GM12875 (cell line): ENCODE measurements around the gene BHLHA15.

Experiments used
- H3K4me3 ChIP-seq: one replicate; pipeline ENCODE4 v1.5.1; 2011; ENCODE audit warnings: low read depth, low read length, control low read depth
- TF ChIP-seq, protein P1 (sequence below): IDR thresholded peaks from 2 replicates; pipeline ENCODE4 v1.5.1; 2011; ENCODE audit warnings: low read depth, mild to moderate bottlenecking, control low read depth, inconsistent platforms, low read length, moderate library complexity, borderline replicate concordance; ENCODE audit not compliant: insufficient read depth

The BHLHA15 gene

DNA sequence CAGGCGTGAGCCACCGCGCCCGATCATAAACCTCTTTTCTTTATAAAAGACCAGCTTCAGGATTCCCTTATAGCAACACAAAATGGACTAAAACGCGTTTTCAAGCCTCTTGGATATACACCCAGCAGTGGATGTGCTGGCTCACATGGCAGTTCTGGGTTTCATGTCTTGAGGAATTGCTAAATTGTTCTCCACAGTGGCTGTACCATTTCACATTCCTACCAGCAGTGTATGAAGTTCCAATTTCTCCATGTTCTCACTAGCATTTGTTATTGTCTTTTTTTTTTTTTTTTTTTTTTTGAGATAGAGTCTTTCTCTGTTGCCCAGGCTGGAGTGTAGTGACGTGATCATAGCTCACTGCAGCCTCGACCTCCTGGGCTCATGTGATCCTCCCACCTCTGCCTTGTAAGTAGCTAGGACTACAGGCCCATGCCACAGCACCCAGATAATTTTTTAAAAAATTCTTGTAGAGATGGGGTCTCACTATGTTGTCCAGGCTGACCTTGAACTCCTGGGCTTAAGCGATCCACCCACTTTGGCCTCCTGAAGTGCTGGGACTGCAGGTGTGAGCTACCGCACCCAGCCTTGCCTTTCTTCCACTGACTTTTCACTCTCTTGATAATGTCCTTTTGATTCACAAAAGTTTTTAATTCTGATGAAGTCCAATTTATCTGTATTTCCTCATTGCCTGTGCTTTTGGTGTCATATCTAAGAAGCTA lies 23.3 kb downstream of the BHLHA15 start:
- TF ChIP-seq, protein P1, sequence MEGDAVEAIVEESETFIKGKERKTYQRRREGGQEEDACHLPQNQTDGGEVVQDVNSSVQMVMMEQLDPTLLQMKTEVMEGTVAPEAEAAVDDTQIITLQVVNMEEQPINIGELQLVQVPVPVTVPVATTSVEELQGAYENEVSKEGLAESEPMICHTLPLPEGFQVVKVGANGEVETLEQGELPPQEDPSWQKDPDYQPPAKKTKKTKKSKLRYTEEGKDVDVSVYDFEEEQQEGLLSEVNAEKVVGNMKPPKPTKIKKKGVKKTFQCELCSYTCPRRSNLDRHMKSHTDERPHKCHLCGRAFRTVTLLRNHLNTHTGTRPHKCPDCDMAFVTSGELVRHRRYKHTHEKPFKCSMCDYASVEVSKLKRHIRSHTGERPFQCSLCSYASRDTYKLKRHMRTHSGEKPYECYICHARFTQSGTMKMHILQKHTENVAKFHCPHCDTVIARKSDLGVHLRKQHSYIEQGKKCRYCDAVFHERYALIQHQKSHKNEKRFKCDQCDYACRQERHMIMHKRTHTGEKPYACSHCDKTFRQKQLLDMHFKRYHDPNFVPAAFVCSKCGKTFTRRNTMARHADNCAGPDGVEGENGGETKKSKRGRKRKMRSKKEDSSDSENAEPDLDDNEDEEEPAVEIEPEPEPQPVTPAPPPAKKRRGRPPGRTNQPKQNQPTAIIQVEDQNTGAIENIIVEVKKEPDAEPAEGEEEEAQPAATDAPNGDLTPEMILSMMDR = no peak
- H3K4me3 ChIP-seq = no peak overlapping the region

DNA sequence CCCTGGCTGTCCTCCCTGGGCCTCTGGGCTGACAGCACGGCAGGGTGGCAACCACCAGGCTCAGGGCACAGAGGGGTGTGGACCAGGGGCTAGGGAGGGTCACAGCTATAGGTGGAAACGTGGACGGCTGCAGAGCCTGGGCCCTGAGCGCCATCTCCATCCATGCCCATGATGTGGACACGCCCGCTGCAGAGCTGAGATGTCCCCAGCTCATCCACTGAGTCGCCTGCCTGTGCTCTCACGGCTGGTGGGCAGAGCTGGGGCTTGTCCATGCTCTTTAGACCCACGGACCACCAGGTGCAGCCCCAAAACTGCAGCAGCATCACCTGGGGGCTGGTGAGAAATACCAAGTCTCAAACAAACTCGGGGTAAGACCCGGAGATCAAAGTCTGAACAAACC lies 24.7 kb downstream of the BHLHA15 start:
- no peak overlapping the region for H3K4me3 ChIP-seq
- TF ChIP-seq, protein P1 = no peak

DNA sequence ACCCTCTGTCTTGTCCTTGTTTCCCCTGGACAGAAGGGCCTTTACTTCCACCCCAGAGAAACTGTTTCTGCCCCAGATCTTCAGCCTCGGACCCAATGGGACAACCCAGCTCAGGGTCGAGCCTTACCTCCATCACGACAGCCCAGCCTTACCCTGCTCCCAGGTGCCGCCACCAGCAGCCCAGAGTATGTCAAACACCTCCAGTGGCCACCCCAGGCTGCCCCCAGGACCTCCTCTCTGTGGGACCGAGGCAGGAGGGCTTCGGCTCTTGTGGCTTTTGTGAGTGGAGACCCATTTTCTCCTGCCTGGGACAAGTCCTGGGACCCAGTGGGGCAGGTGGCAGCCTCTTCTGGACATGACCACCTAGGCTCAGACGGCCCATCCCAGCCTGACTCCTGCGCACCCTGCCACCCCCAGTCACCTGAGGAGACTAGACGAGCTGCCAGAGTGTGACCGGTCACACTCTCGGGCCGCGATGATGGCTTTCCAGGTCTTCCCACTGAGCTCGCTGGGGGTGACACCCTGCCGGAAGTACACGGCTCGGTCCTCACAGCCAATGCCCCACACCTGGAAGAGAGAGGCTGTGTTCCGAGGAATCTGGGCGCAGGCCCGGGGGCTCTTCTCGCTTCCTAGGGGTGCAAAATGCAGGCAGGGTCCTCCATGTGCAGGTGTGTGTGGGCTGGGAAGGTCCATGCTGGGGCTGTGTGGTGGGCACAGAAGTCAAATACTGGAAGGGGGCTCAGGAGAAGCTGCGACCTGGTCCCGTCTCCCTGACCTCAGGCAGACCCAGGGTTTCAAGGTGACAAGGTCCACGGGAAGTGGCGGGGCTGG lies 25.3 kb downstream of the BHLHA15 start:
- H3K4me3 ChIP-seq = no peak overlapping the region
- TF ChIP-seq, protein P1 = no peak

DNA sequence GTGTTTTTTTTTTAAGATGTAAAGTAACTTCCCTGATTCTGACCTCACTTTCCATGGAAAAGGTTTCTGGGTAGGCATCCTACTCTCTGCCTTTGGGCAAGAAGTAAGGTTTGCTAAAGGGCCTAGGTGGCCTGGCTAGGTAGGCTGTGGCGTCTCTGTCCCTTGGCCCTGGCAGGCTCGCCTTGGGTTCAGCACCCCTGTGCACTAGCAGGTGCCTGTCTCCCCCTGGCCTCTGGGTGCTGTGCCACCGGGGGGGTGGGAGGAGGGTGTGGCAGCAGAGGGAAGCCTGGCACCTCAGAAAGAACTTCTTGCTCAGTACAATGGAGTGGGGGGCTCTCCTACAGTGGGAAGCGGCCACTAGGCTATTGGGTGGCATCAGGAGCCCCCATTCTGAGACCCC lies 26.8 kb downstream of the BHLHA15 start:
- H3K4me3 ChIP-seq = no peak overlapping the region
- TF ChIP-seq, protein P1 = no peak

DNA sequence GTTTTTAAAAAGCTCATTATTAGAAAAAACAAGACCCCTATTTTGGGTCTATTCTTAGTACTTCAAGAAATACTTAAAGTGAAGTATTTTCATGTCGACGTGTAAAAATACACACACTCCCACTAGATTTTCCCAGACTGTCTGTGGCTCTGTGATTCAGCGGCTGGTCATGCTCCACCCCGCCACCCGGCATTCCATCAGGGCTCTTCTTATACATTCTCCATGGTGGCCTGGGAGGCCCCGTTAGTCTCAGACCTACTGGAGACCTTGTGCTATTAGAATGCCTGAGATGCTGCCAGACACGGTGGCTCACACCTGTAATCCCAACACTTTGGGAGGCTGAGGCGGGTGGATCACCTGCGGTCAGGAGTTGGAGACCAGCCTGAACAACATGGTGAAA lies 27.7 kb downstream of the BHLHA15 start:
- H3K4me3 ChIP-seq = no peak overlapping the region
- TF ChIP-seq, protein P1 = no peak

DNA sequence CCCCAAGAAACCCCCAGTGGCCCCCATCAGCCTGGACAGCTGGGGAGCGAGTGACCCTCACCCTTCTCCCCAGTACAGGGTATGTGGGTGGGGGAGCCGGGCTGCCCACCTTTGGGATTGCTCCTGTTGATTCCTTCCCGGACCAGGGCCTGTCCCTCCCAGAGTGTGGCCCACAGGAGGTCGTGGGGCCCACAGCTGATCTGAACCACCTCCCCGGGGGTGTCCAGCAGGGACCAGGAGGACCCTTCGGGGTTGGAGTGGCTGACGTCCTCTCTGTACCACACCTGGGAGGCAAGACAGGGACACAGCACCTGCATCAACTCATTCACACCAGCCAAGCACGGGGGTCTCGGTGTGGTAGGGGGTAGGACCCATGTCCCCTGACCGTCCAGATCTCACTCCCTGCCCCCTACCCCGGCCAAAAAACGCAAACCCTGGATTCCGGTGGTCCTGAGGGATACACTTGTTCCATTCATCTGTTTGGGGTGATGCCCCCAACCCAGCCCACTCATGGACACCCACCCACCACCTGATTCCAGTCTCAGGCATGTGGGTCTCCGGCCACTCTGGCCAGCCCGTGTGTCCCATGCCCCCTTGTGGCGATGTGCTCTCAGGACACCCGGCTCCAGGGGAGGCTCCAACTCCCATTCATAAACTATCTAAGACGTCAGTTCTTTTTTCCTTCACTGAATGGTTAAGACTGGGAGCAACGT lies 29.9 kb downstream of the BHLHA15 start:
- TF ChIP-seq, protein P1 = peak; percentile 88

More for the DNA sequence above, 29.9 kb downstream of the BHLHA15 start:
- no peak overlapping the region for H3K4me3 ChIP-seq
